Stomach (tissue), 9 donors: ENCODE measurements around the gene UBTD2. TPM values are rescaled to one million over a fixed set of nuclear protein-coding genes. Genes with fewer than 3 reads are reported as not detected.

Experiments used
- DNase-seq, 2 donors: peaks; one replicate each; pipeline versions ENCODE4 v3.0.0 to v3.0.0-alpha.2; 2013 to 2019
- H3K27ac ChIP-seq, 5 donors: fragments of 200-600 bp in 4 of 5; sonication (generic) in 4 of 5; one replicate each; pipeline ENCODE4 v1.5.1; 2013 to 2019; ENCODE audit warnings: mild to moderate bottlenecking in 1 of 5, moderate library complexity in 1 of 5
- H3K27me3 ChIP-seq, 3 donors: fragments of 200-600 bp; sonication (generic); one replicate each; pipeline ENCODE4 v1.5.1; 2017 to 2019; ENCODE audit warnings: mixed run types in 1 of 3
- H3K36me3 ChIP-seq, 4 donors: fragments of 200-600 bp; sonication (generic); 1 replicate in 3 of 4; 2 replicates in 1 of 4; pipeline ENCODE4 v1.5.1; 2016 to 2019
- H3K4me1 ChIP-seq, 4 donors: fragments of 200-600 bp; sonication (generic); one replicate each; pipeline ENCODE4 v1.5.1; 2016 to 2019
- H3K4me3 ChIP-seq, 4 donors: fragments of 200-600 bp; sonication (generic) in 3 of 4; one replicate each; pipeline ENCODE4 v1.5.1; 2016 to 2019; ENCODE audit warnings: mild to moderate bottlenecking in 1 of 4
- H3K9me3 ChIP-seq, 4 donors: fragments of 200-600 bp; sonication (generic); one replicate each; pipeline ENCODE4 v1.5.1; 2016 to 2019
- EP300 ChIP-seq: sonication (generic); formaldehyde crosslinking; IDR thresholded peaks from one replicate; pipeline ENCODE4 v1.6.1; 2017; ENCODE audit warnings: antibody characterized with exemption
- POLR2A ChIP-seq, 4 donors: fragments of 450-650 bp; IDR thresholded peaks; one replicate each; pipeline ENCODE4 v1.6.1; 2016; ENCODE audit warnings: antibody characterized with exemption in 4 of 4, control low read depth in 2 of 4, mild to moderate bottlenecking in 1 of 4, moderate library complexity in 1 of 4
- POLR2AphosphoS5 ChIP-seq, 3 donors: sonication (generic); formaldehyde crosslinking; IDR thresholded peaks; one replicate each; pipeline ENCODE4 v1.6.1; 2016; ENCODE audit warnings: antibody characterized with exemption in 3 of 3
- WGBS, 5 donors: extraction: QIAGEN DNeasy Blood & Tissue Kit in 3 of 5; methylation state at CpG; one replicate each; pipeline versions ENCODE4 v1.1.5 to v1.1.7; 2013 to 2018; 5-methylcytosine and 5-hydroxymethylcytosine counted together
- intact Hi-C: fragments of 100-400 bp; cut with DNase I; formaldehyde crosslinking; loops from one replicate; pipeline ENCODE4 v1.15.1; 2023; ENCODE audit warnings: low total_unique reads
- polyA plus RNA-seq, 3 donors: library from polyadenylated mRNA; stranded (reverse); fragments of 200-250 nt; gene quantifications; one replicate each; pipeline ENCODE4 v1.2.3, GENCODE V29; 2013
- total RNA-seq, 5 donors: library from RNA; depleted of rRNA; stranded (reverse); fragments of >200 nt; gene quantifications; one replicate each; pipeline versions ENCODE4 v1.1.0 to v1.2.3, GENCODE V29; 2014 to 2016
- TF ChIP-seq, protein P1 (sequence below), 7 experiments: fragments of 450-650 bp in 4 of 7; fragments of 200-600 bp in 3 of 7; sonication (generic) in 3 of 7; IDR thresholded peaks; one replicate each; pipeline ENCODE4 v1.5.1; 2016 to 2019; ENCODE audit warnings: antibody characterized with exemption in 7 of 7, control low read depth in 2 of 7, mild to moderate bottlenecking in 1 of 7
- donor health status: healthy with polysubstance abuse.
- donor health status: Bipolar disorder and iron deficiency.
- donor health status: healthy.

UBTD2 gene
- total and polyA plus RNA-seq, 8 donors: 1.8 to 48.5 (median 16.7) TPM

- WGBS, 5 donors: 67 to 75% (median 72%) methylated on average over 9 of the region's 9 CpGs
- TF ChIP-seq POLR2AphosphoS5 (IDR thresholded peaks at IDR 0.05): no peak
- TF ChIP-seq, protein P1, sequence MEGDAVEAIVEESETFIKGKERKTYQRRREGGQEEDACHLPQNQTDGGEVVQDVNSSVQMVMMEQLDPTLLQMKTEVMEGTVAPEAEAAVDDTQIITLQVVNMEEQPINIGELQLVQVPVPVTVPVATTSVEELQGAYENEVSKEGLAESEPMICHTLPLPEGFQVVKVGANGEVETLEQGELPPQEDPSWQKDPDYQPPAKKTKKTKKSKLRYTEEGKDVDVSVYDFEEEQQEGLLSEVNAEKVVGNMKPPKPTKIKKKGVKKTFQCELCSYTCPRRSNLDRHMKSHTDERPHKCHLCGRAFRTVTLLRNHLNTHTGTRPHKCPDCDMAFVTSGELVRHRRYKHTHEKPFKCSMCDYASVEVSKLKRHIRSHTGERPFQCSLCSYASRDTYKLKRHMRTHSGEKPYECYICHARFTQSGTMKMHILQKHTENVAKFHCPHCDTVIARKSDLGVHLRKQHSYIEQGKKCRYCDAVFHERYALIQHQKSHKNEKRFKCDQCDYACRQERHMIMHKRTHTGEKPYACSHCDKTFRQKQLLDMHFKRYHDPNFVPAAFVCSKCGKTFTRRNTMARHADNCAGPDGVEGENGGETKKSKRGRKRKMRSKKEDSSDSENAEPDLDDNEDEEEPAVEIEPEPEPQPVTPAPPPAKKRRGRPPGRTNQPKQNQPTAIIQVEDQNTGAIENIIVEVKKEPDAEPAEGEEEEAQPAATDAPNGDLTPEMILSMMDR (IDR thresholded peaks at IDR 0.05): no peak
- no peak for TF ChIP-seq EP300
- no peak for TF ChIP-seq POLR2A (IDR thresholded peaks at IDR 0.05)
- no peaks in the 10 kb centered on the region for H3K9me3 ChIP-seq
- DNase-seq: no peak
- intact Hi-C loops: no loop called here
- H3K27ac ChIP-seq: no peak overlapping the region
- H3K4me3 ChIP-seq: no peak overlapping the region
- peaks cover 0 to 4% (median 0%) of the 10 kb centered on the region in 4 donors for H3K36me3 ChIP-seq
- H3K27me3 ChIP-seq: no peaks in the 10 kb centered on the region
- peaks cover 8 to 61% (median 29%) of the 10 kb centered on the region in 4 donors for H3K4me1 ChIP-seq
These were observed 113.3 kb downstream of the UBTD2 start for GRCh38 chr5:172170251-172170701.

DNA sequence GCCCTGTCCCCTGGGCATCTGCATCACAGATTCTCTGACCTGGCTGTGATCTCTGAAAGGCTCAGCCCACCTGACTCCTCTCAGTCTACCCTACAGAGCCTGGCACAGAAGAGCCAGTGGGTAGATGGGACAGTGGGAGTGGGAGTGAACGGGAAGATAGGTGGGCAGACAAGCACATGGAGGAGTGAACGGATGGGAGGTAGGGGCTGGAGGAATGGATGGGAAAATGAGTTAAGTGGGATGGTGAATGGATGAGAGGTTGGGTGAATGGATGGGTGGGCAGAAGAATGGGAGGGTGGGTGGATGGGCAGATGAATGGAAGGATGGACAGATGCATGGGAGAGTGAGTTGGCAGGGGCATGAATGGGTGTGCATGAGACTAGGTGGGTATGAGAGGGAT lies 114.3 kb downstream of the UBTD2 start:
- TF ChIP-seq, protein P1 (IDR thresholded peaks at IDR 0.05): no peak
- no peak for TF ChIP-seq POLR2AphosphoS5 (IDR thresholded peaks at IDR 0.05)
- no peak for TF ChIP-seq EP300
- no peak for TF ChIP-seq POLR2A (IDR thresholded peaks at IDR 0.05)
- WGBS, 5 donors: 95 to 100% (median 98%) methylated on average over 2 of the region's 2 CpGs
- intact Hi-C loops: no loop called here
- Histone ChIP-seq H3K27me3 (no peaks in the 10 kb centered on the region), H3K4me1 (peaks cover 8 to 61% (median 28%) of the 10 kb centered on the region in 4 donors), H3K27ac (no peak overlapping the region), H3K9me3 (no peaks in the 10 kb centered on the region), H3K36me3 (peaks cover 0 to 4% (median 0%) of the 10 kb centered on the region in 4 donors), H3K4me3 (no peak overlapping the region)
- no peak for DNase-seq

- peaks cover 0 to 4% (median 0%) of the 10 kb centered on the region in 4 donors for H3K36me3 ChIP-seq
- no peak for TF ChIP-seq POLR2A (IDR thresholded peaks at IDR 0.05)
- TF ChIP-seq, protein P1 (IDR thresholded peaks at IDR 0.05): no peak
- no peak for TF ChIP-seq EP300
- no peak for TF ChIP-seq POLR2AphosphoS5 (IDR thresholded peaks at IDR 0.05)
- H3K9me3 ChIP-seq: no peaks in the 10 kb centered on the region
- WGBS, 5 donors: 78 to 89% (median 86%) methylated on average over 5 to 8 of the region's 8 CpGs
- no peaks in the 10 kb centered on the region for H3K27me3 ChIP-seq
- no peak for DNase-seq
- no peak overlapping the region for H3K4me3 ChIP-seq
- H3K27ac ChIP-seq: no peak overlapping the region
- intact Hi-C loops: no loop called here
- peaks cover 7 to 61% (median 30%) of the 10 kb centered on the region in 4 donors for H3K4me1 ChIP-seq
These were observed 115.3 kb downstream of the UBTD2 start for GRCh38 chr5:172168311-172168710.

GRCh38 chr5:172167895-172168294 lies 115.7 kb downstream of the UBTD2 start:
- WGBS, 5 donors: 60 to 84% (median 75%) methylated on average over 7 of the region's 7 CpGs
- no peak overlapping the region for H3K4me3 ChIP-seq
- H3K36me3 ChIP-seq: peaks cover 0 to 4% (median 0%) of the 10 kb centered on the region in 4 donors
- H3K27me3 ChIP-seq: no peaks in the 10 kb centered on the region
- no peak for DNase-seq
- H3K4me1 ChIP-seq: peaks cover 7 to 61% (median 32%) of the 10 kb centered on the region in 4 donors
- H3K27ac ChIP-seq: no peak overlapping the region
- H3K9me3 ChIP-seq: no peaks in the 10 kb centered on the region
- intact Hi-C loops: no loop called here
- TF ChIP-seq EP300 (no peak), POLR2A (IDR thresholded peaks at IDR 0.05) (no peak), POLR2AphosphoS5 (IDR thresholded peaks at IDR 0.05) (no peak)
- TF ChIP-seq, protein P1 (IDR thresholded peaks at IDR 0.05): no peak
